ENCODE data around the gene OLIG2. TPM values are rescaled to one million over a fixed set of nuclear protein-coding genes. Genes with fewer than 3 reads are reported as not detected.

OLIG2 gene
- total RNA-seq, 1 donor from 2014 or later, result 2.5 TPM

DNA sequence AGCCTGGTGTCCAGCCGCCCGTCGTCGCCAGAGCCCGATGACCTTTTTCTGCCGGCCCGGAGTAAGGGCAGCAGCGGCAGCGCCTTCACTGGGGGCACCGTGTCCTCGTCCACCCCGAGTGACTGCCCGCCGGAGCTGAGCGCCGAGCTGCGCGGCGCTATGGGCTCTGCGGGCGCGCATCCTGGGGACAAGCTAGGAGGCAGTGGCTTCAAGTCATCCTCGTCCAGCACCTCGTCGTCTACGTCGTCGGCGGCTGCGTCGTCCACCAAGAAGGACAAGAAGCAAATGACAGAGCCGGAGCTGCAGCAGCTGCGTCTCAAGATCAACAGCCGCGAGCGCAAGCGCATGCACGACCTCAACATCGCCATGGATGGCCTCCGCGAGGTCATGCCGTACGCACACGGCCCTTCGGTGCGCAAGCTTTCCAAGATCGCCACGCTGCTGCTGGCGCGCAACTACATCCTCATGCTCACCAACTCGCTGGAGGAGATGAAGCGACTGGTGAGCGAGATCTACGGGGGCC, 1.2 kb downstream of the OLIG2 start:
- no peaks in the 10 kb centered on the region for H3K4me1 ChIP-seq (ENCODE audit: insufficient read depth, low read length)
- peak; percentile 80 for TF ChIP-seq EZH2 (IDR thresholded peaks at IDR 0.05; ENCODE audit: insufficient read depth, low read length)
- TF ChIP-seq, protein P1, sequence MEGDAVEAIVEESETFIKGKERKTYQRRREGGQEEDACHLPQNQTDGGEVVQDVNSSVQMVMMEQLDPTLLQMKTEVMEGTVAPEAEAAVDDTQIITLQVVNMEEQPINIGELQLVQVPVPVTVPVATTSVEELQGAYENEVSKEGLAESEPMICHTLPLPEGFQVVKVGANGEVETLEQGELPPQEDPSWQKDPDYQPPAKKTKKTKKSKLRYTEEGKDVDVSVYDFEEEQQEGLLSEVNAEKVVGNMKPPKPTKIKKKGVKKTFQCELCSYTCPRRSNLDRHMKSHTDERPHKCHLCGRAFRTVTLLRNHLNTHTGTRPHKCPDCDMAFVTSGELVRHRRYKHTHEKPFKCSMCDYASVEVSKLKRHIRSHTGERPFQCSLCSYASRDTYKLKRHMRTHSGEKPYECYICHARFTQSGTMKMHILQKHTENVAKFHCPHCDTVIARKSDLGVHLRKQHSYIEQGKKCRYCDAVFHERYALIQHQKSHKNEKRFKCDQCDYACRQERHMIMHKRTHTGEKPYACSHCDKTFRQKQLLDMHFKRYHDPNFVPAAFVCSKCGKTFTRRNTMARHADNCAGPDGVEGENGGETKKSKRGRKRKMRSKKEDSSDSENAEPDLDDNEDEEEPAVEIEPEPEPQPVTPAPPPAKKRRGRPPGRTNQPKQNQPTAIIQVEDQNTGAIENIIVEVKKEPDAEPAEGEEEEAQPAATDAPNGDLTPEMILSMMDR (IDR thresholded peaks at IDR 0.05; ENCODE audit: insufficient read depth, low read depth, low read length), result no peak

DNA sequence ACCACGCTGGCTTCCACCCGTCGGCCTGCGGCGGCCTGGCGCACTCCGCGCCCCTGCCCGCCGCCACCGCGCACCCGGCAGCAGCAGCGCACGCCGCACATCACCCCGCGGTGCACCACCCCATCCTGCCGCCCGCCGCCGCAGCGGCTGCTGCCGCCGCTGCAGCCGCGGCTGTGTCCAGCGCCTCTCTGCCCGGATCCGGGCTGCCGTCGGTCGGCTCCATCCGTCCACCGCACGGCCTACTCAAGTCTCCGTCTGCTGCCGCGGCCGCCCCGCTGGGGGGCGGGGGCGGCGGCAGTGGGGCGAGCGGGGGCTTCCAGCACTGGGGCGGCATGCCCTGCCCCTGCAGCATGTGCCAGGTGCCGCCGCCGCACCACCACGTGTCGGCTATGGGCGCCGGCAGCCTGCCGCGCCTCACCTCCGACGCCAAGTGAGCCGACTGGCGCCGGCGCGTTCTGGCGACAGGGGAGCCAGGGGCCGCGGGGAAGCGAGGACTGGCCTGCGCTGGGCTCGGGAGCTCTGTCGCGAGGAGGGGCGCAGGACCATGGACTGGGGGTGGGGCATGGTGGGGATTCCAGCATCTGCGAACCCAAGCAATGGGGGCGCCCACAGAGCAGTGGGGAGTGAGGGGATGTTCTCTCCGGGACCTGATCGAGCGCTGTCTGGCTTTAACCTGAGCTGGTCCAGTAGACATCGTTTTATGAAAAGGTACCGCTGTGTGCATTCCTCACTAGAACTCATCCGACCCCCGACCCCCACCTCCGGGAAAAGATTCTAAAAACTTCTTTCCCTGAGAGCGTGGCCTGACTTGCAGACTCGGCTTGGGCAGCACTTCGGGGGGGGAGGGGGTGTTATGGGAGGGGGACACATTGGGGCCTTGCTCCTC, 1.9 kb downstream of the OLIG2 start:
- Histone ChIP-seq H2AFZ (ENCODE audit: low read depth, low read length) (no peak overlapping the region), H3K36me3 (ENCODE audit: insufficient read depth, low read length) (no peaks in the 10 kb centered on the region), H3K4me2 (ENCODE audit: low read length) (no peak overlapping the region), H3K27ac (ENCODE audit: low read depth, low read length) (no peak overlapping the region), H3K27me3 (ENCODE audit: insufficient read depth, low read length) (peaks cover 92% of the 10 kb centered on the region), H4K20me1 (ENCODE audit: insufficient read depth, low read length) (peaks cover 14% of the 10 kb centered on the region), H3K9ac (ENCODE audit: low read length) (no peak overlapping the region), H3K4me1 (ENCODE audit: insufficient read depth, low read length) (no peaks in the 10 kb centered on the region), H3K79me2 (ENCODE audit: insufficient read depth, low read length) (no peaks in the 10 kb centered on the region), H3K9me3 (ENCODE audit: insufficient read depth, low read depth, low read length) (peaks cover 10% of the 10 kb centered on the region), H3K4me3 (ENCODE audit: insufficient read depth, low read depth, low read length) (no peak overlapping the region)
- Mint-ChIP-seq H3K4me1 (ENCODE audit: low read depth, unreplicated experiment) (no peaks in the 10 kb centered on the region), H3K36me3 (ENCODE audit: low read depth, unreplicated experiment) (peaks cover 6% of the 10 kb centered on the region), H3K27me3 (ENCODE audit: low read depth, unreplicated experiment) (peaks cover 52% of the 10 kb centered on the region), H3K4me3 (ENCODE audit: unreplicated experiment) (no peak overlapping the region), H3K9me3 (ENCODE audit: unreplicated experiment) (peaks cover 6% of the 10 kb centered on the region), H3K27ac (ENCODE audit: unreplicated experiment) (no peak overlapping the region)
- no peak for DNase-seq (ENCODE audit: low read depth)
- TF ChIP-seq EZH2 (IDR thresholded peaks at IDR 0.05; ENCODE audit: insufficient read depth, low read length), result peak; percentile 93
- TF ChIP-seq, protein P1 (IDR thresholded peaks at IDR 0.05; ENCODE audit: insufficient read depth, low read depth, low read length), result no peak
- no peak for FAIRE-seq

More for the DNA sequence above, 1.2 kb downstream of the OLIG2 start:
- Histone ChIP-seq H3K27ac (ENCODE audit: low read depth, low read length) (no peak overlapping the region), H3K36me3 (ENCODE audit: insufficient read depth, low read length) (no peaks in the 10 kb centered on the region), H3K4me2 (ENCODE audit: low read length) (no peak overlapping the region), H3K4me3 (ENCODE audit: insufficient read depth, low read depth, low read length) (no peak overlapping the region), H3K27me3 (ENCODE audit: insufficient read depth, low read length) (peaks cover 92% of the 10 kb centered on the region), H2AFZ (ENCODE audit: low read depth, low read length) (no peak overlapping the region), H3K9me3 (ENCODE audit: insufficient read depth, low read depth, low read length) (peaks cover 10% of the 10 kb centered on the region), H3K79me2 (ENCODE audit: insufficient read depth, low read length) (no peaks in the 10 kb centered on the region), H3K9ac (ENCODE audit: low read length) (no peak overlapping the region), H4K20me1 (ENCODE audit: insufficient read depth, low read length) (peaks cover 18% of the 10 kb centered on the region)
- H3K4me3 Mint-ChIP-seq (ENCODE audit: unreplicated experiment), result peak overlapping the region; percentile 91
- no peak for FAIRE-seq
- no peak overlapping the region for H3K27ac Mint-ChIP-seq (ENCODE audit: unreplicated experiment)
- peak; percentile 12 for DNase-seq (ENCODE audit: low read depth)
- H3K4me1 Mint-ChIP-seq (ENCODE audit: low read depth, unreplicated experiment), result no peaks in the 10 kb centered on the region
- H3K27me3 Mint-ChIP-seq (ENCODE audit: low read depth, unreplicated experiment), result peaks cover 51% of the 10 kb centered on the region
- peaks cover 6% of the 10 kb centered on the region for H3K9me3 Mint-ChIP-seq (ENCODE audit: unreplicated experiment)
- peaks cover 6% of the 10 kb centered on the region for H3K36me3 Mint-ChIP-seq (ENCODE audit: low read depth, unreplicated experiment)
